GM12878 (cell line): ENCODE results near the gene APOC1. TPM values are rescaled to one million over a fixed set of nuclear protein-coding genes. Genes with fewer than 3 reads are reported as not detected.

Experiments
- ATAC-seq: fragments of 200-7000 bp; cut with Tn5 transposase; 3 replicates; pipeline ENCODE4 v1.9.1; 2020; ENCODE audit warnings: mild to moderate bottlenecking, moderate library complexity
- BruUV-seq: library from RNA; stranded (reverse); fragments of 400-500 nt; replicated peaks from 2 replicates; lab custom pipeline; 2021; lab: Mats Ljungman, UMichigan
- CTCF ChIA-PET: fragments of 300-600 bp; sonication (Branson Sonifier 250); formaldehyde crosslinking; extraction: SDS; loops from one replicate; lab custom pipeline; 2021; ENCODE audit warnings: inconsistent platforms; lab: Yijun Ruan, JAX
- POLR2A ChIA-PET: fragments of 350-600 bp; formaldehyde crosslinking; extraction: SDS; loops from one replicate; lab custom pipeline; 2021; ENCODE audit warnings: inconsistent platforms; lab: Charles Lee
- RAD21 ChIA-PET: fragments of 300-600 bp; sonication (Branson Sonifier 250); formaldehyde crosslinking; loops from one replicate; lab custom pipeline; 2023; ENCODE audit warnings: antibody characterized with exemption; ENCODE audit not compliant: unreplicated experiment; lab: Charles Lee
- SMC1A ChIA-PET: fragments of 300-600 bp; sonication (Branson Sonifier 250); formaldehyde crosslinking; loops from one replicate; lab custom pipeline; 2023; ENCODE audit not compliant: unreplicated experiment, uncharacterized antibody; lab: Charles Lee
- DNase-seq: peaks from one replicate; pipeline ENCODE4 v3.0.0-alpha.2; 2011; ENCODE audit warnings: low read depth, low spot score
- FAIRE-seq: peaks from 3 replicates; lab custom pipeline; 2011; peaks lifted over from hg19 to GRCh38; lab: Jason Lieb, UNC
- H2AFZ ChIP-seq: 2 replicates; pipeline ENCODE4 v1.6.0; 2011; ENCODE audit warnings: low read depth, low read length, control low read depth; ENCODE audit not compliant: control insufficient read depth
- H3K27ac ChIP-seq: 2 replicates; pipeline ENCODE4 v1.5.1; 2011; ENCODE audit warnings: control low read depth; ENCODE audit not compliant: control insufficient read depth, insufficient read depth
- H3K27me3 ChIP-seq, 2 experiments: replicated peaks in 1 of 2; 2 replicates each; pipeline versions ENCODE4 v1.6.0 to v1.6.1; 2011; ENCODE audit warnings: low read length in 1 of 2; ENCODE audit not compliant: control insufficient read depth in 2 of 2, insufficient read depth in 2 of 2
- H3K36me3 ChIP-seq, 2 experiments: 2 replicates each; pipeline ENCODE4 v1.5.1; 2011; ENCODE audit warnings: low read length in 1 of 2; ENCODE audit not compliant: control insufficient read depth in 2 of 2, insufficient read depth in 2 of 2
- H3K4me1 ChIP-seq: 2 replicates; pipeline ENCODE4 v1.6.1; 2011; ENCODE audit warnings: mild to moderate bottlenecking, low read length, moderate library complexity, mixed read lengths; ENCODE audit not compliant: control insufficient read depth, insufficient read depth
- H3K4me2 ChIP-seq: 2 replicates; pipeline ENCODE4 v1.6.0; 2011; ENCODE audit warnings: control low read depth; ENCODE audit not compliant: control insufficient read depth, insufficient read depth
- H3K4me3 ChIP-seq: fragments of 200-600 bp; sonication (generic); 2 replicates; pipeline ENCODE4 v1.5.1; 2016
- H3K79me2 ChIP-seq: 2 replicates; pipeline ENCODE4 v1.6.0; 2011; ENCODE audit warnings: low read length; ENCODE audit not compliant: control insufficient read depth, insufficient read depth
- H3K9ac ChIP-seq: 2 replicates; pipeline ENCODE4 v1.8.0; 2011; ENCODE audit warnings: low read length, control low read depth, mixed read lengths; ENCODE audit not compliant: control insufficient read depth, insufficient read depth
- H3K9me3 ChIP-seq: replicated peaks from 3 replicates; pipeline ENCODE4 v1.5.1; 2011; ENCODE audit warnings: mild to moderate bottlenecking, low read length; ENCODE audit not compliant: control insufficient read depth, insufficient read depth
- H4K20me1 ChIP-seq: 2 replicates; pipeline ENCODE4 v1.6.0; 2011; ENCODE audit not compliant: control insufficient read depth, insufficient read depth
- HDAC2 ChIP-seq: fragments of 200-600 bp; sonication (generic); IDR thresholded peaks from 2 replicates; pipeline ENCODE4 v1.6.1; 2017
- RCOR1 ChIP-seq: conservative IDR thresholded peaks from 2 replicates; pipeline ENCODE4 v1.6.1; 2012; ENCODE audit warnings: low read depth, low read length, improper control_type of control experiment
- SIX5 ChIP-seq: IDR thresholded peaks from 2 replicates; pipeline ENCODE4 v1.6.1; 2011; ENCODE audit warnings: mild to moderate bottlenecking, low read depth, low read length, moderate library complexity; ENCODE audit not compliant: severe bottlenecking
- TBL1XR1 ChIP-seq: IDR thresholded peaks from 2 replicates; pipeline ENCODE4 v1.6.1; 2012; ENCODE audit warnings: low read depth, low read length, improper control_type of control experiment
- USF1 ChIP-seq: IDR thresholded peaks from 2 replicates; pipeline ENCODE4 v1.6.1; 2011; ENCODE audit warnings: borderline replicate concordance, low read depth, mild to moderate bottlenecking, moderate library complexity, mixed read lengths, low read length; ENCODE audit not compliant: insufficient read depth; ENCODE audit errors: extremely low read length
- ZBTB33 ChIP-seq: fragments of 450-650 bp; IDR thresholded peaks from 2 replicates; pipeline ENCODE4 v1.6.1; 2017; ENCODE audit warnings: mild to moderate bottlenecking
- WGBS: methylation state at CpG from one replicate; pipeline ENCODE4 v1.1.6; 2016; ENCODE audit warnings: low lambda C conversion rate; ENCODE audit not compliant: insufficient replicate concordance, insufficient coverage; ENCODE audit errors: missing lambda C conversion rate; 5-methylcytosine and 5-hydroxymethylcytosine counted together
- in situ Hi-C: fragments of 300-500 bp; cut with MboI; formaldehyde crosslinking; loops from 9 replicates; pipeline ENCODE4 v1.14.3; 2018; ENCODE audit warnings: mixed read lengths
- intact Hi-C: fragments of 100-400 bp; cut with micrococcal nuclease; formaldehyde crosslinking; loops from one replicate; pipeline ENCODE4 v1.14.2; 2022; ENCODE audit not compliant: unreplicated experiment
- polyA plus RNA-seq, 11 experiments: library from polyadenylated mRNA; depleted of rRNA in 4 of 11; unstranded in 6 of 11; stranded (reverse) in 5 of 11; fragments of >200 nt; fragmentation: Nextera tagmentation in 4 of 11; fragmentation: Illumina TruSeq in 1 of 11; extraction: Ambion mirVana in 4 of 11; extraction: Trizol in 1 of 11; gene quantifications; 1 replicate in 1 of 11; 2 replicates in 10 of 11; pipeline versions ENCODE4 v1.2.1 to v1.2.3, GENCODE V29; 2011 to 2016; ENCODE audit warnings: inconsistent platforms in 2 of 11, missing spikeins in 2 of 11, low read depth in 1 of 11
- total RNA-seq, 4 experiments: library from RNA; depleted of rRNA in 3 of 4; stranded (reverse); fragments of >200 nt in 3 of 4; fragmentation: Illumina TruSeq in 1 of 4; extraction: Trizol in 1 of 4; gene quantifications; 2 replicates each; pipeline versions ENCODE4 v1.2.1 to v1.2.3, GENCODE V29; 2013 to 2021
- TF ChIP-seq, protein P1 (sequence below), 3 experiments: IDR thresholded peaks in 2 of 3; conservative IDR thresholded peaks in 1 of 3; 2 replicates each; pipeline ENCODE4 v1.5.1; 2011; ENCODE audit warnings: low read depth in 3 of 3, low read length in 3 of 3, mild to moderate bottlenecking in 3 of 3, control low read depth in 2 of 3, moderate library complexity in 2 of 3, inconsistent platforms in 1 of 3, mixed read lengths in 1 of 3; ENCODE audit not compliant: control insufficient read depth in 2 of 3, insufficient read depth in 1 of 3; ENCODE audit errors: extremely low read depth in 1 of 3
- TF ChIP-seq, protein P2 (sequence below): fragments of 450-650 bp; IDR thresholded peaks from 2 replicates; pipeline ENCODE4 v1.6.1; 2018; ENCODE audit warnings: borderline replicate concordance, mild to moderate bottlenecking; ENCODE audit not compliant: partially characterized antibody

The APOC1 gene
- total and polyA plus RNA-seq, 10 of the 15 experiments (the other 5 are each of a cell fraction or from before 2014, with no cell fraction given): 0.73 to 4.0 (median 2.6) TPM

GRCh38 chr19:44948237-44948636 lies 33.8 kb downstream of the APOC1 start:
- no peak overlapping the region for H3K4me2 ChIP-seq
- ChIA-PET RAD21 (no interaction called here), CTCF (interaction anchor here (1.0 to 1.2 kb wide), 3 partner anchors 32 to 45 kb away, joined by 3 to 4 read pairs (median 3); no protein-coding TSS in a partner anchor), POLR2A (no interaction called here), SMC1A (interaction anchor here (1.1 kb wide), 1 partner anchor 111 kb away, joined by 3 read pairs; no protein-coding TSS in a partner anchor)
- ATAC-seq (no peak), FAIRE-seq (no peak), DNase-seq (no peak)
- intact Hi-C loops: no loop called here
- no TSS peak for BruUV-seq
- no peak overlapping the region for H3K4me3 ChIP-seq
- H4K20me1 ChIP-seq: no peaks in the 10 kb centered on the region
- H3K9ac ChIP-seq: no peak overlapping the region
- no peaks in the 10 kb centered on the region for H3K9me3 ChIP-seq
- H3K4me1 ChIP-seq: peaks cover 6% of the 10 kb centered on the region
- H3K27me3 ChIP-seq: no peaks in the 10 kb centered on the region
- H2AFZ ChIP-seq: no peak overlapping the region
- no peaks in the 10 kb centered on the region for H3K36me3 ChIP-seq
- in situ Hi-C loops: no loop called here
- 52% methylated on average over 5 of the region's 5 CpGs for WGBS
- TF ChIP-seq TBL1XR1 (no peak), USF1 (peak; percentile 8)
- H3K27ac ChIP-seq: no peak overlapping the region
- H3K79me2 ChIP-seq: no peaks in the 10 kb centered on the region

DNA sequence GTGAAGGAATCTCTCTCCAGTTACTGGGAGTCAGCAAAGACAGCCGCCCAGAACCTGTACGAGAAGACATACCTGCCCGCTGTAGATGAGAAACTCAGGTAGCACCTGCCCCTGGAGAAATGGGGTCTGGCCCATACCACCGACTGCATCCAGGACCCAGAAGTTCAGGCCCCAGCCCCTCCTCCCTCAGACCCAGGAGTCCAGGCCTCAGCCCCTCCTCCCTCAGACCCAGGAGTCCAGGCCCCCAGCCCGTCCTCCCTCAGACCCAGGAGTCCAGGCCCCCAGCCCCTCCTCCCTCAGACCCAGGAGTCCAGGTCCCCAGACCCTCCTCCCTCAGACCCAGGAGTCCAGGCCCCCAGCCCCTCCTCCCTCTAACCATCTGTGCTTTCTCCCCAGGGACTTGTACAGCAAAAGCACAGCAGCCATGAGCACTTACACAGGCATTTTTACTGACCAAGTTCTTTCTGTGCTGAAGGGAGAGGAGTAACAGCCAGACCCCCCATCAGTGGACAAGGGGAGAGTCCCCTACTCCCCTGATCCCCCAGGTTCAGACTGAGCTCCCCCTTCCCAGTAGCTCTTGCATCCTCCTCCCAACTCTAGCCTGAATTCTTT lies 34.5 kb downstream of the APOC1 start:
- CTCF ChIA-PET: interaction anchor here (1.0 to 1.8 kb wide), 4 partner anchors 33 to 111 kb away, joined by 3 to 4 read pairs (median 3); no protein-coding TSS in a partner anchor
- no peak for ATAC-seq
- no peak for TF ChIP-seq HDAC2
- TF ChIP-seq, protein P1, sequence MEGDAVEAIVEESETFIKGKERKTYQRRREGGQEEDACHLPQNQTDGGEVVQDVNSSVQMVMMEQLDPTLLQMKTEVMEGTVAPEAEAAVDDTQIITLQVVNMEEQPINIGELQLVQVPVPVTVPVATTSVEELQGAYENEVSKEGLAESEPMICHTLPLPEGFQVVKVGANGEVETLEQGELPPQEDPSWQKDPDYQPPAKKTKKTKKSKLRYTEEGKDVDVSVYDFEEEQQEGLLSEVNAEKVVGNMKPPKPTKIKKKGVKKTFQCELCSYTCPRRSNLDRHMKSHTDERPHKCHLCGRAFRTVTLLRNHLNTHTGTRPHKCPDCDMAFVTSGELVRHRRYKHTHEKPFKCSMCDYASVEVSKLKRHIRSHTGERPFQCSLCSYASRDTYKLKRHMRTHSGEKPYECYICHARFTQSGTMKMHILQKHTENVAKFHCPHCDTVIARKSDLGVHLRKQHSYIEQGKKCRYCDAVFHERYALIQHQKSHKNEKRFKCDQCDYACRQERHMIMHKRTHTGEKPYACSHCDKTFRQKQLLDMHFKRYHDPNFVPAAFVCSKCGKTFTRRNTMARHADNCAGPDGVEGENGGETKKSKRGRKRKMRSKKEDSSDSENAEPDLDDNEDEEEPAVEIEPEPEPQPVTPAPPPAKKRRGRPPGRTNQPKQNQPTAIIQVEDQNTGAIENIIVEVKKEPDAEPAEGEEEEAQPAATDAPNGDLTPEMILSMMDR (IDR thresholded peaks at IDR 0.05 in 2 of 3, conservative IDR thresholded peaks at IDR 0.05 in 1 of 3; ENCODE audit: control insufficient read depth in 2 of 3, extremely low read depth in 1 of 3, insufficient read depth in 1 of 3, low read depth in 3 of 3, low read length in 3 of 3): no peak
- no peak for TF ChIP-seq SIX5
- TF ChIP-seq, protein P2, sequence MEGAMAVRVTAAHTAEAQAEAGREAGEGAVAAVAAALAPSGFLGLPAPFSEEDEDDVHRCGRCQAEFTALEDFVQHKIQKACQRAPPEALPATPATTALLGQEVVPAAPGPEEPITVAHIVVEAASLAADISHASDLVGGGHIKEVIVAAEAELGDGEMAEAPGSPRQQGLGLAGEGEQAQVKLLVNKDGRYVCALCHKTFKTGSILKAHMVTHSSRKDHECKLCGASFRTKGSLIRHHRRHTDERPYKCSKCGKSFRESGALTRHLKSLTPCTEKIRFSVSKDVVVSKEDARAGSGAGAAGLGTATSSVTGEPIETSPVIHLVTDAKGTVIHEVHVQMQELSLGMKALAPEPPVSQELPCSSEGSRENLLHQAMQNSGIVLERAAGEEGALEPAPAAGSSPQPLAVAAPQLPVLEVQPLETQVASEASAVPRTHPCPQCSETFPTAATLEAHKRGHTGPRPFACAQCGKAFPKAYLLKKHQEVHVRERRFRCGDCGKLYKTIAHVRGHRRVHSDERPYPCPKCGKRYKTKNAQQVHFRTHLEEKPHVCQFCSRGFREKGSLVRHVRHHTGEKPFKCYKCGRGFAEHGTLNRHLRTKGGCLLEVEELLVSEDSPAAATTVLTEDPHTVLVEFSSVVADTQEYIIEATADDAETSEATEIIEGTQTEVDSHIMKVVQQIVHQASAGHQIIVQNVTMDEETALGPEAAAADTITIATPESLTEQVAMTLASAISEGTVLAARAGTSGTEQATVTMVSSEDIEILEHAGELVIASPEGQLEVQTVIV: no peak
- no peak for TF ChIP-seq ZBTB33
- TF ChIP-seq RCOR1: no peak

More for the DNA sequence above, 34.5 kb downstream of the APOC1 start:
- ChIA-PET SMC1A (interaction anchor here (1.1 kb wide), 1 partner anchor 111 kb away, joined by 3 read pairs; no protein-coding TSS in a partner anchor), RAD21 (no interaction called here), POLR2A (no interaction called here)
- H3K27me3 ChIP-seq: no peaks in the 10 kb centered on the region
- WGBS: 62% methylated on average over 4 of the region's 5 CpGs
- H3K27ac ChIP-seq: no peak overlapping the region
- no peaks in the 10 kb centered on the region; the same call in 1 of the 2 replicates for H3K79me2 ChIP-seq
- FAIRE-seq (no peak), DNase-seq (no peak)
- no peaks in the 10 kb centered on the region for H4K20me1 ChIP-seq
- intact Hi-C loops (no loop called here), in situ Hi-C loops (no loop called here)
- no peaks in the 10 kb centered on the region for H3K36me3 ChIP-seq
- BruUV-seq: no TSS peak
- no peak overlapping the region for H3K9ac ChIP-seq
- no peak overlapping the region for H3K4me2 ChIP-seq
- no peaks in the 10 kb centered on the region for H3K9me3 ChIP-seq
- no peak overlapping the region for H2AFZ ChIP-seq
- no peak overlapping the region for H3K4me3 ChIP-seq
- H3K4me1 ChIP-seq: peaks cover 8% of the 10 kb centered on the region
